SH-SY5Y (cell line): ENCODE data around the gene C14orf119.

Source experiments
- GATA2 ChIP-seq: IDR thresholded peaks from 2 replicates; pipeline ENCODE4 v1.6.1; 2011; ENCODE audit warnings: mild to moderate bottlenecking, low read depth, low read length
- GATA3 ChIP-seq: IDR thresholded peaks from 2 replicates; pipeline ENCODE4 v1.6.1; 2011; ENCODE audit warnings: low read depth, mild to moderate bottlenecking, low read length, moderate library complexity

- TF ChIP-seq GATA3 (no peak), GATA2 (no peak)
These were observed 28.2 kb upstream of the C14orf119 start for GRCh38 chr14:23066855-23067744.
